NCI-H1092 treated with DMSO at 0.1 percent for 48 hours (cell line): ENCODE measurements around the gene THSD7B.
"Not testable (repeated sequence)": the region's sequence is repeated elsewhere in the genome, so short reads cannot be mapped to it uniquely, and the experiment has no call there.

Source experiments
- DNase-seq: peaks from one replicate; lab custom pipeline; 2025; lab: John Stamatoyannopoulos, UW

THSD7B gene

DNA sequence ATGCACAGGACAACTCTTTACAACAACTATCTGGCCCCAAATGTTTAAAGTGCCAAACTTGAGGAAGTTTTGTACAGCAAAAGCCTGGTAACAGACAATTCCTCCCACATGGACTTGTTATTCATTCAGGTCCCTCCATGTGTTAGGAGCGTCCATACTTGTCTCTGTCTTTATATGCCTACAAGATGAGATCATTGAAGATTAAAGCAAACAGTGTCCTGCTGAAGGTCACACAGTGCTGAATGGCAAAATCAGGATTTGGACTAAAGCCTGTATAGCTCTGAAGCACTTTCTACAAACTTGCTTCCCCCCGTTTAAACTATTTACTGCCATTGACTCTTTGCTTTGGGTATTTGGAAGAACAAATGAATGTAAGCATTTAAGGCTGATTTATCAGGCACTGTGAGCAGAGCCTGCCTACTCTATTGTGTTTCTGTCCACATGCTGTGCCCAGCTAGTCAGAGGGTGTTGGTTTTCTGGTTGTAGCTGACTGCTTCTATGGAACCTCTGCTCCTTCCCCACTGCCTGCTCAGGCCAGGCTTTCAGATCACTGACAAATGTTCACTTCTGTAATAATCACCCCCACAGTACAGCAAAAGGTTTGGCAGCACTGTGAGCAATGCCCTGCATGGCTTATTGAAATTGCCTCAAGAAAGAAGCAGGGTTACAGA lies 274.3 kb downstream of the THSD7B start:
- no peak for DNase-seq

DNA sequence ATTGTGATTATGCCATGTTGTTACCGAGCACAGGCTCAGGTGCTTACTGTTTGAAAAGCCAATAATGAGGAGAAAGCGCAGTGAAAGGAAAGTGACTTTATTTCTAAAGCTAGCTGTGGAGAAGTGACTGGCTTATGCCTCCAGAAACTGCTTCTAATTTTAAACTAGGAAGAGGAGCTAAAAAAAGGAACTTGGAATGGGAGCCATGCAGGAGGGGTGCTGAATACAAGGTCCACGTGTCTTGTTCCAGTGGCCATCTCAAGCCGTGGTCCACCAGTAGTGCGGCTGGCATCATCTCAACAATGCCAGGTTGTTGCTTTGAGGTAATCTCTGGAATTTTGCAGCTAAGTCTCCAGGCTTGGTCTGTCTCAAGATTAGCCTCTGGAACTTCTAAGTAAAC lies 282.0 kb downstream of the THSD7B start:
- no peak for DNase-seq

DNA sequence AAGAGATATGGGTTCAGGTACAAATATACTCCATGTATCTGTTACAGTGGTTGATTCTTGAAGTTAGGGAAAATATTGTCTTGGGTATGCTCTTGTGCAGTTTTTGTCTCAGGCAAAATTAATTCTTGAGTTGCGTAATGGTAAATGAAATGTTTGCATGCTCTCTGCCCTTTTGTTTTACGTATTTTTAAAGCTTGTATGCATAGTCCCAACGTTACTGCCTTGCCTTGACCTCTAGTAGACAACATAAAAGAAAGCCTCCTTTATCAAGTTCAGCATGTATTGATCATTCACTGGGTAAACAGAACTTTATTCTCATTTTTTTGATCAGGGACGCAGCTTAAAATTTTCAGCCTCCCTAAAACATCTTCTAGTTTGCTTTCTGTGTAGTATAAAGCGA lies 283.1 kb downstream of the THSD7B start:
- DNase-seq, result no peak

DNA sequence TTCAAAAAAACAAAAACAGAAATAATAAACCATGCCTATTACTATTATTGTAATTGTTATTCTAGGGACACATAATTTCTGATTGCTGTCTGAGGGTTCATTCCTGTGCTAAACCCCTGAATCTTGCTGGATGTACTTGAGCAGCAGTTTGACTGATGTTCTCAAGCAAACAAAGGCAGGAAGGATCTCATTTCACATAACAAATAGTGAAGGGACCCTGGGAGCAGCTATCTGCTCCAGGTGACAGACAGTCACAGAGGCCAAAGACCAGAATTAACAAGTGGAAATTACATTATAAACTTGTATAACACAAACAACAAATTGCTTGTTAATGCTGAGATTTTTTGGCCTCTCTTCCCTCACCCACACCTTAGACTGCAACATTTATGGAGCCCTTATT lies 284.2 kb downstream of the THSD7B start:
- no peak for DNase-seq

DNA sequence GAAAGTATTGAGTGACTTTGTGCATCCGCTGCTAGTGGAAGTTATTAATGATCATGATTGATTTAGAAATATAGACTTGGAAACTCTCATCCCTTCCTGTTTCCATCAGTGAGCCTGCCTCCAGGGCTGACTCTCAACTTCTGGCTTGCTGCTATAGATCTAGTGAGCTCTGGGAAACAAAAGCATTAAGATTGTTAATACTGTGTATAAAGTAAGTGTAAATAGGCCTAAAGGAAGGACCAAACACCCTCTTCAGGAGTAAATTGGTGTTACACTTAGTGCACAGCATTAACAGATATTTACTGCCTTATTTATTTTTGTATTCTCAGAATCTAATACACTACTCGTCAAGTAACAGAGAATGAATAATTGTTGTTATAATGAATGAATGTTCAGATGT lies 285.6 kb downstream of the THSD7B start:
- no peak for DNase-seq

DNA sequence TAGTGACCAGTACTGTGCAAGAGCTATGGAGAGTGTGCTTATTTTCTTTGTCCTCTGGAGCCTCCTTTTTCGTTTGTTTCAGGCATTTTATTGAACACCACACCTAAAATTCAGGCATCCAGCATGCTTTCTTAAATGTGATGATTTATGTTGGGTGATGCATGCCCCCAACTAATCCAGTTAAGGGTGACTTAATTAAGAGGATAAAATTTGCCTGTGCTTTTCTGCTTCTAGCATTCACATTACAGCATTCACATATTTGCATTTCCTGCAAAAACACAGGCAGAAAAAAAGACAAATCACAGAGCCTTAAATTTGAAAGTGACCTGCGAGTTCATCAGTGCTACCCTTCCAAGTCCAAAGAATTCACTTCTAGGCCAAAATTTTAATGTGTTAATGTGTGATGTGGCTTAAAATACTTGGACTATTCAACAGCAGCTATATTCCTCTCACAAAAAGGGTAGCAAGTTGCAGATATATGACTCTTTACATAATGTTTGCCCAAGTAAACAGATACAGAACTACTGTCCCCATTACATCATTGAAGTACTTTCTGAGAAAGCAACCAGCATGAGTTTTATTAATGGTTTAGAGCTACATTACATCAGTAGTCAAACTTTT lies 286.5 kb downstream of the THSD7B start:
- DNase-seq, result no peak

DNA sequence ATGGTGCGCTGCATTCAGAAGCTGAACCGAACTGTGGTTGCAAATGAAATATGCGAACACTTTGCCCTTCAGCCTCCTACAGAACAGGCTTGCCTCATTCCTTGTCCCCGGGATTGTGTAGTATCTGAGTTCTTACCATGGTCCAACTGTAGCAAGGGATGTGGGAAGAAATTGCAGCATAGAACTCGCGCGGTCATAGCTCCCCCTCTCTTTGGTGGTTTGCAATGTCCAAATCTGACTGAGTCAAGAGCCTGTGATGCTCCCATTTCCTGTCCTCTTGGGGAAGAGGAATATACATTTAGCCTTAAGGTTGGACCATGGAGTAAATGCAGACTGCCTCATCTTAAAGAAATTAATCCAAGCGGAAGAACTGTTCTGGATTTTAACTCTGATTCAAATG lies 291.4 kb downstream of the THSD7B start:
- DNase-seq, result no peak

DNA sequence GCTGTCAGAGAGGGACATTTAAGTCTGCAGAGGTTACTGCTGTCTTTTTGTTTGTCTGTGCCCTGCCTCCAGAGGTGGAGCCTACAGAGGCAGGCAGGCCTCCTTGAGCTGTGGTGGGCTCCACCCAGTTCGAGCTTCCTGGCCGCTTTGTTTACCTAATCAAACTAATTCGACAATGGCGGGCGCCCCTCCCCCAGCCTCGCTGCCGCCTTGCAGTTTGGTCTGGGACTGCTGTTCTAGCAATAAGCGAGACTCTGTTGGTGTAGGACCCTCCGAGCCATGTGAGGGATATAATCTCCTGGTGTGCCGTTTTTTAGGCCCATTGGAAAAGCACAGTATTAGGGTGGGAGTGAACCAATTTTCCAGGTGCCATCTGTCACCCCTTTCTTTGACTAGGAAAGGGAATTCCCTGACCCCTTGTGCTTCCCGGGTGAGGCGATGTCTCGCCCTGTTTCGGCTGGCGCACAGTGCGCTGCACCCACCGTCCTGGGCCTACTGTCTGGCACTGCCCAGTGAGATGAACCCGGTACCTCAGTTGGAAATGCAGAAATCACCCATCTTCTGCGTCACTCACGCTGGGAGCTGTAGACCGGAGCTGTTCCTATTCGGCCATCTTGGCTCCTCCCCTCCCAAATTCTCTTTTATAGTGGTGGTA lies 310.9 kb downstream of the THSD7B start:
- DNase-seq, result not testable (repeated sequence)

DNA sequence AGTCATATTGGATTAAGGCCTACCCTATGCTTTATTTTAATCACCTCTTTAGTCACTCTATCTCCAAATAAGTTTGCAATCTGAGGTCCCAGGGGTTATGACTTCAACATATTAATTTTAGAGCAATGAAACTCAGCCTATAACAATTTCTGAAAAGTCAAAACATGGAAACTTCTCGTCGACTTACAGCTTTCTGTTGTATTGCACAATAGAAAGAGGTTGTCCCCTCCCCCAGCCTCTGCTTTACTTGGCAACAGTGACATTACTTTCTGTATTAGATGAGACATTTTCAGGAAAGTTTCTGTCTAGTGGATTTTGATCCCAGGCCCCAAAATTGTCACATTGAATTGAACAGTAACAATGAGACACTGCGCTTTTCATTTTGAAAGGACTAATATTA lies 326.4 kb downstream of the THSD7B start:
- DNase-seq, result no peak

DNA sequence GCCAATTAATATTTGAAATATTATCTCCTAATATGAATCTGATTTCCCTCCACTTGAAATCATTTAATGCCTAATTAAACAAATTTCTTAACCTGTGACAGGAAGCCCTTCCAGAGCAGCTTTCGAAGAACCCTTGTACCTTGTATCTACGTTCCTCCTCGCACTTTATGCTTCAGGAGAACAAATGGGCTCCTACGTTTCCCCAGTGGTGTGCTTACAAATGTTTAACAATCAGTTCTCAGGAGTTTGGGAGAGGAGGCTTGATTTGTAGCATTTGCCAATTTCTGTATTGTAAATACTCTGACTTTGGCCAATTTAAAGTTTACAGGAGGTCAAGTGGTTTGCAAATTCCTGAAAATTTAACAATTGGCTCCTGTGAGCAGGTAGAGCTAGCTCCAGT lies 327.8 kb downstream of the THSD7B start:
- no peak for DNase-seq

DNA sequence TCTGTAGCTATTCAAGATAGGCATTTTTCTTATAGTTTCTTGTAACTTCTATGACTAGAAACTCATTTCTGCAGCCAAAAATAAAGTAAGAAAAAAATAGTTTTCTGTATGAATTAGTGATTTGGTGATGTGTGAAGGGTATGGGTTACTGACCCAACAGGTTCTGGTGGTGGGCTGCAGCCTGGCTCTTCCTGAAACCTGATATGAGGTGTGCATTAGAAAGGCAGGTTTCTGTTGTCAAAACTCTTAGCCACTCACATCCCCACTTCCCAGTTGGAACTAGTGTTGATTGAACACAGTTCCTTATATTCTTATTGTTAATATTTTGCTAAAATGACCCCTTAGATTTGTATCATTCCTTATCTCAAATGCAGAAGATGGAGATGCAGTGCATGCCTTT lies 330.8 kb downstream of the THSD7B start:
- DNase-seq, result no peak

DNA sequence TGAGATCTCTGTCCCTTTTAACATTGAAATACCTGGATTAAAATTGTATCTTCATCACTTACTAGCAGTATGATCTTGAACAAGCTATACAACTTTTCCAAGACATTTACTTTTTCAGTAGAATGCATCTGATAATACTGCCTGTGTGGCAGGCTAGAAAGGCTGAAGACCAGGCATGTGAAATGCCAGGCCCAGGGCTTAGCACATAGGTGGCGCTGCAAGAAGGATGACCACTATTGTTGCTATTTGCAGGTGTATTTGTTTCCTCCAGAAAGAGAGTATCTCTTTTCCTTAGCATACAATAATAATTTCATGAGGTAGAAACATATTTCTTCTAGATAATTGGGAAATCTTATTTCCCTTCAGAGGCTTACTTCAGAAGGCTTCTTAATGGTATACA lies 331.3 kb downstream of the THSD7B start:
- DNase-seq, result no peak

DNA sequence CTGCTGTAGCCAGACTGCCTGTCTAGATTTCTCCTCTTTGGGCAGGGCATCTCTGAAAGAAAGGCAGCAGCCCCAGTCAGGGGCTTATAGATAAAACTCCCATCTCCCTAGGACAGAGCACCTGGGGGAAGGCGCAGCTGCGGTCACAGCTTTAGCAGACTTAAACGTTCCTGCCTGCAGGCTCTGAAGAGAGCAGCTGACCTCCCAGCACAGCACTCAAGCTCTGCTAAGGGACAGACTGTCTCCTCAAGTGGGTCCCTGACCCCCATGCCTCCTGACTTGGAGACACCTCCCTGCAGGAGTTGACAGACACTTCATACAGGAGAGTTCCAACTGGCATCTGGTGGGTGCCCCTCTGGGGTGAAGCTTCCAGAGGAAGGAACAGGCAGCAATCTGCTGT lies 336.5 kb downstream of the THSD7B start:
- not testable (repeated sequence) for DNase-seq

DNA sequence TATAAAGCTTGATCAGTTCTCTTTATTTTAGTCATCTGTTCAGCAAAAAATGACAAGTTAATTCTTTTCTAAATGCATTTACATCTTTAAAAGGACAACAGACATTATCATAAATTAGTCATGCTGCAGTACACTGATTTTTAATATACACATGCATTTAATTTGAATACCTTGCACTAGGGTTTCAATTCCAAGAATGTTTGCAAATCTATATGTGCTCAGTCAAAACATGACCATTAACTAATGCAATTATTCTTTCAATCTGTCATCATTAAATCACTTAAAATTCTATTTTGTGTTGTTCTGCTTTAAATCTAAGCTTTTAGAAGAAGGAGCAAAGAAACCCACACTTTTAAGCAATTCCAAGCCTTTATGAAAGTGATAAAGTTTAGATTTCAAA lies 342.6 kb downstream of the THSD7B start:
- no peak for DNase-seq

DNA sequence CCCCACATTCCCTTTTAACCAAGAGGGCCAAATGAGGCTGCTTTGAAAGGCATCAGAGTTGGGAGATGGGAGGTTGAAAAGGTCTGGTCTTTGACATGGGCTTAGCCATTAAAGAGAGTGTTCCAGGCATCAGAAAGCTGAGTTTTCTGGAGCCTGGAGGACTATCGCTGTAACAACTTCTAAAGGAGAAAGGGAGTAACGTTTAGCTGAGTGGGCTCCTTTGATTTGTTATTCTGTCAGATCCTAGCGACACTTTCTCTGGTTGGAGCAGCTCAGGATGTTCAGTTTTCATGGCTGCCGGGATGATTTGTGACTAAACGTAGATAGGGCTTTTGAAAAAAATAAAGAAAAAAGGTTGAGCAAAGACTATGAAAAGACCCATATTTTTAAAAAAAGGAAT lies 346.6 kb downstream of the THSD7B start:
- DNase-seq, result no peak

DNA sequence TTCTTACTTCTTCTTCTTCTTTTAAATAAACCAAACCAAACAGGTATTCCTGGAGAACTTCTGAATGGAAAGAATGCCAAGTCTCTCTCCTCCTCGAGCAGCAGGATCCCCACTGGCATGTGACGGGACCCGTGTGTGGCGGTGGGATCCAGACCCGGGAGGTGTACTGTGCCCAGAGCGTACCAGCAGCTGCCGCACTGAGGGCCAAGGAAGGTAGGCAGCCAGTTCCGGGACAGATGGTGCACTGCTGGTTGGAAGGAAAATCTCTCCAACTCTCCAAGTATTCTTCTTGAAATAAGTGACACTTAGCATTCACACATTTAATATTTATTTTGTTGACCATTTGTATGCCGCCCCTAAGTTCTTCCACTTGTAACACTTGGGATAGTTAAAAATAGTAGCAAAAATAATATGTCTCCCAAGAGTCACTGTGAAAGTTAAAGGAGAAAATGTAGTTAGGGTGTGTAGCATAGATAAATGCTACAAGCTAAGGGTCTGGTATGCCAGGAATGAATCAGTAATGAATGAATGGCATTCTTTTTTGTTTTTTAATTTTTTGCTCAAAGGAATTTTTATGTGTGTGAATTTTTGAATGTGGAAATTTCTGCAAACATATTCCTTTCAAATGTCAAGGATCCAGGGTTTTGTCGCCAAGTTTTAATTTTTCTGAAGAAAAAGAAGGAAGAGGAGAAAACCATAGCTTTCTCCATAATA lies 349.9 kb downstream of the THSD7B start:
- no peak for DNase-seq

DNA sequence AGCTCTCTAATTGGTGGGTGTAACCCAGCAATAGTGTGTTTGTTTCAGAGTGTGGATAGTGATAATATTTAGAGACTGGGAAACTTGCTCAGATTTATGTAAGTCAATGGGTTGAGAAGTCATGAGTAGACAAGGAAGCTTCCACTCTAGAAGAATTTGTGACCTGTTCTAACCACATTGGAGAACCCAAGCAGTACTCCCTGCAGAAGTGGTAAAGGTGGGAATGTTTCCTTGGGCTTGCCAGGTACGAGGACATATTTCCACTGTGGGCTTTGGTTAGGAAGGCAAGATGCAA lies 350.4 kb downstream of the THSD7B start:
- no peak for DNase-seq

DNA sequence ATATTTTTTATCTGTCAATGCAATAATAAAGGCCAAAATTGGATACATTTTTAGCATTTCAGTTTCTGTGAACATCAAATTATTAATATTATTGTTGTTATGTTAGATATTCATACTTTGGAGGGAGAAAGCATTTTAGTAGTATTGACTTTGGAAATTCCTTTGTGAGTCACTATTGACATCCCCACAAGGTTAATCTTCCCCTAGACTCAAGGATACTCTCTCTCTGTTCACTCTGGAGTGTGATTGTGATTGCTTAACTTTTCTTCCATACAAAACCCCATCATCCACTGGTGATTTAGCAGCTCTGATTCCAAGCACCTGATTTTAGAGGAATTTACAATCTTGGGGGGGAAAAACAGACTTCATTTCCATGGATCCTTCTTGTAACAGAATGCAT lies 352.0 kb downstream of the THSD7B start:
- no peak for DNase-seq

DNA sequence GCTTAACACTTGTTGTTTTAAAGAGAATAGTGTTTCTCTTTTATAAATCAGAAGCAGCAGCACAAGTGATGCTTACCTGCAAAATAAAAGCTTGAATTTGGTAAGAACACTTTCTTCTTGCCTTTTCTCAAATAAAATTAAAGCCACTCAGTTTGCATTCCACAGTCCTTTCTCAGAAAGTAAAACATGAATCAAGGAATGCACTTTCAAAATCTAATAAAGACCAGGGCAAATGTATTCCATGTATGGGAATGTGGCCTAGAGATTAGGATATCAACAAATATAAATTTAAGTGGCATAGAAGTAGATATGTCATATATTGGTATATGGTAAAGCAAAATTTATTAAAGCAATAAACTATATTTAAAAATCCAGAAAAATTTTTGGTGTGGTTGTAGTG lies 352.8 kb downstream of the THSD7B start:
- no peak for DNase-seq

DNA sequence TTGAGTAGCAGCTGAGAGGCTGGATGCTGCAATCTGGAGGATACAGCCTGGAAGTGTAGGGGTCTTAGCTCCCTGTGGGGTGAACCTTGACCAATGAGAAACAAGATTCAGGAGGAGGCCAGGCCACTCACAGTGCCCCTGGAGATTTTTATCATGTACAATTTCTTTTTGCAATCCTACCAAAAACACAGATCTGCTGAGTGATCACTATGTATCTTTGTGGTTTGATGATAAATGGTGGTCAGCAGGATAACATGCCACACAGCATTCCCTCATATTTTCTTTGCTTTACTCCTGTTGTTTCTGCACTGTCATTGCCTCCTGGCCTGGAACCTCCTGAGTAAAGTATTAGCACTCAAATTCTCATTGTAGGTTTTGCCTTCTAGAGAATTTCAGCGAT lies 357.9 kb downstream of the THSD7B start:
- no peak for DNase-seq

DNA sequence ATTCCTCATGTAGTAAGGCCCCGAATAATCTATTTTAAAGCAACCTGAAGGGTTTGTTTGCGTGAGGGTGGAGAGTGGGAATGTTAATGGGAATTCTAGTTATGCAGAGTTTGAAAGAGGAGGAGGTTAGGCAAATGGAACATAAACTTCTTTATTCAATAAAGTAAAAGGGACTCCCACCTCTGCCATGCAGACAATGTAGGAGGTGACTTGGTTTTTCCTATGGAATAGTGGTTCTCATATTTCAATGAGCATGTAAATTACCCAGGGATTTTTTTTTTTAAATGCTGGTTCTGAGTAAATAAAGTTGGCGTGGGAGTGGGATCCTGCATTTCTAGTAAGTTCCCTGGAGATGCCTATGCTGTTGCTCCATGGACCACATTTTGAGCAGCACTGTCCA lies 367.9 kb downstream of the THSD7B start:
- no peak for DNase-seq

DNA sequence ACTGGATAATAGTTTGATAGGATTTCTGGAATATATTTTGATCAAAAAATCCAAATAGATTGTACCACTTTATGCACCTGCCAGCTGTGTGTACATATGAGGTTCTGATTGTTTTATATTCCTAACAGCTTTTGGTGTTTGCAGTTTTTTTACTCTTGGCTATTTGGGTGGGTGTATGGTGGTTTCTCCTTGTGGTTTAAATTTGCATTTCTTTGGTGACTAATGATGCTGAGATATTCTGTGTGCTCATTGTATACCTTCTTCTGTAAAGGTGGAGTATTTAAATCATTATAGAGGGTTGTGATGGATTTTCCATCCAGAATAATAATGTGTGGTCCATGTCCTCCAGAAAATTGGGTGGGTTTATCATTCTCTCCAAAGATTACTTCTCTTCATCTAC lies 372.9 kb downstream of the THSD7B start:
- no peak for DNase-seq

DNA sequence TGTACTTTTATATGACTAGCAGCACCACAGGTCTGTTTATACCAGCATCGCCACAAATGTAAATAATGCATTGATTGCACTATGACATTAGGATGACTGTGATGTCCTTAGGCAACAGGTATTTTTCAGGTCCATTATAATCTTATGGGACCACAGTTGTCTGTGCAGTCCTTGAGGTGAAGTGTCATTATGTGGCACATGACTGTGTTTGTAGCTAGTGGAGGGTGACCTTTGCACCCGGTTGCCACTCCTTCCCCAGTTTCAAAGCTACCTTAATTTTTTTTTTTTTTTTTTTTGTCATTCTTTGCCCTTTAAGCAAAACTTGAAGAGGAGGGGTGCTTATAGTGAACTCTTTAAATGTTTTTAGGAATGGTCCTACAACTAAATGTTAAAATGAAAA lies 386.4 kb downstream of the THSD7B start:
- no peak for DNase-seq
